DMS53 (cell line): ENCODE results near the gene FAM149A.
A peak's percentile ranks its signal among the peaks of the same experiment; 100 is the strongest.

Experiments used
- DNase-seq: peaks from one replicate; lab custom pipeline; 2025; lab: John Stamatoyannopoulos, UW

The FAM149A gene

DNA sequence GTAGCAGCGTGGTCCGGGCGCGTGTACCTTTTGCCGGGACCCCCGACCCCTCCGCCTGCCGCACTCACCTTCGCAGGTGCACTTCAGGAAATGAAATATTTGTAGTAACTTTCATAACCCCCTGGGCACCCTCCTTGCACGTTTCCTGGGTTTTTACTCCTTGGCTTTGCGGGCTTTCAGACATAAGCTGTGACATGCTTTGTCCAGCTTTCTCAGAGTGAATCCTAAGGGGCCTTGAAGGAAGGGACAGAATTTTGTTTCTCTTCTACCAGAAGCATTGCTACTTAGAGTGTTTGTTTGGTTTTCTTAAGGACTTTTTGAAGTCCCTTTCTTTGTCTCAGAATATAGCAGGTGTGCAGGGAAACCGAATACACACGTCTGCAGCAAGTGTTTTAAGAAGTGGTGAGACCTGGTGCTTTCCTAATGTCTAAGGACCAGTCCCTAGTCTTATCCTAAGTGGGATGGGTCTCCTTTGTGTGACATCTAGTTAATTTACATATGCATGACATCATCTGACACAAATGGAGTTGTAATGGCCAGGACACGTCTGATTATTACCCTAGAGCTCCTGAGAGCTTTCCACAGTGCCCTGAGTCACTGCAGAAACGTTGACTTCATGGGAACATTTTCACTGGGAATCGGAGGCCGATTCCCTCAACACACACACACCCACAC lies 1.3 kb downstream of the FAM149A start:
- DNase-seq, result peak; percentile 87

DNA sequence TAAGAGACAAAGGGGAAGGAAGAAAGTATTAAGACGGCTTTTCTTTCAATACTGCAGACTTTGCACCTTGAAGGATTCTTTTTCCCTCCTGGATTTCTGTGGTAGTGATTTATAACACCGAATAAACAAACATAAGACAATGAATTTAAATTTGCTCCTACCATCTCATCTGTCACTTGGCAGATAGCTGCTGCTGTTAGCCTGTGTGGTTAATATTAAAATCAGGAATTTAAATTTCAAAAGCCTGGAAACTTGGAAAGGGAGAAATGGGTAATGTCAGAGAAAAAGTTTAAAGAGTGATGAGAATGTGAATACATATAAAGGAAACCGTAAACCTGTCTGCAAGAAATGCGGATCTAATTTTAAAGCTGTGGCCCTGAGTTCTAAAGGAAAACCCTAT lies 3.4 kb downstream of the FAM149A start:
- no peak for DNase-seq

DNA sequence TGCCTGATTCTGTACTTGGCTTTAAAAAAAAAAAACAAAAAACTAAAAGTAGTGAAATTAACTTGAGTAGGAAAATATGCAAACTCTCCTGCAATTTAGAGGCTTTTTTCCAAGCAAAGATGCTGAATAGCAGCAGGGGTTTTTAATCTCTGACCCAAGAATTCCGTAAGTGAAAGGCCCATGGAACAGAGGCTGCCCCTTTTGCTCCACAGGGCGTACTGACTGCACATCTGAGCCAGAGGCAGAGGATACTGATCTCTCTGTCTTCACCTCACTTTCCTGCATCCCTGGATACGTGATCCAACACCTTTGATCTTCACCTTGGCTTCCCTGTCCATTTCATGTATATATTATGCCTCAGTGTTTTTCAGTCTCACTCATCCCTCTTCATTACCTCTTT lies 3.9 kb downstream of the FAM149A start:
- DNase-seq, result no peak

DNA sequence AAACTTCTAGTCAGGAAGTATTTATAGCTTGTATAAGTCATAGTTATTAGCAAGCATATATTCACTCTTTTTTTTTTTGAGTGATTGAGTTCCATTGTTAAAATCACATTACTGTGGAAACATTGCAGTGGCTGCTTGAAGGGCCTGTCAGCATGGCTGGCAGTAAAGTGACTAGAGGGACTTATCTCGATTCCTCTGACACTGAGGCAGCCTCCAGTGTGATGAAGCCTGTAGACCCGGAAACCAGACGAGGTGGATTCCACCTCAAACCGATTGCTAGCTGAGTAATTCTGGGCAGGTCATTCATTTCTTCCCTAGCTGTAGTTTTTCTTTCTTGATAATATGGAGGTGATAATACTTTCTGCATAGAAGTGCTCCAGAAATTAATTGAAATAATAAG lies 4.7 kb downstream of the FAM149A start:
- DNase-seq, result no peak

- no peak for DNase-seq
Measured at GRCh38 chr4:186116697-186117096, 12.2 kb downstream of the FAM149A start.

GRCh38 chr4:186118582-186118981 lies 14.1 kb downstream of the FAM149A start:
- no peak for DNase-seq

DNA sequence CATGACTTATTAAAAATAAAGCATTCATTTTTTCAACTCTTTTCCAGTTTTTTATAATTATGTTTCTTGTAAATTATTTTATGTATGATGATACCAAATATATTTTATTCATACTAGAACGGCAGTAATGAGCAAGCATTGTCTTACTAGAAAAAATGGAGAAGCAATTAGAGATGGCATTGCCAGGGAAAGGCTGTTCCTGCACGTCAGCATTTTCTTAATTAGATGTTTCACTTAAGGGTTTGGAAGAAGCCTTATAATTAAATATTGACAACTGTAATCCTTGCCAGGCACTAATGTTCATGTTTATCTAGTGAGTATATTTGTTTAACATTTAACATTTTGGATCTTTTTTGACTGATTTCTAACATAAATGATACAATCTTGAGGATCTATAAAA lies 16.6 kb downstream of the FAM149A start:
- no peak for DNase-seq

DNA sequence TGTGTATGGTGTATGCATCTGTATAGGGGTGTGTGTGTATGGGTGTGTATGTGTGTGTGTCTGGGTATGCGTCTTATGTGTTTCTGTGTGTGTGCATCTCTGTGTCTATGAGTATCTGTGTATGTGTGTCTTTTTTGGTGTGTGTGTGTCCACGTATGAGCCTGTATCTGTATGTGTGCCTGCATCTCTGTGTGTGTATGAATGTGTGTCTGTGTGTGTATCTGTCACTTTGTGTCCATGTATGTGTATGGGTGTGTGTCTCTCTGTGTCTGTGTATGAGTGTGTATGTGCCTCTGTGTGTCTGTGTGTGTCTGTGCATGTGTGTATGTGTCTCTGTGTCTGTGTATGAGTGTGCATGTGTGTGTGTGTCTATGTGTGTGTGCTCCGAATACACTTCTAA lies 24.3 kb downstream of the FAM149A start:
- DNase-seq, result no peak

GRCh38 chr4:186131935-186132334 lies 27.4 kb downstream of the FAM149A start:
- DNase-seq, result no peak

GRCh38 chr4:186132577-186133242 lies 28.2 kb downstream of the FAM149A start:
- DNase-seq, result no peak

DNA sequence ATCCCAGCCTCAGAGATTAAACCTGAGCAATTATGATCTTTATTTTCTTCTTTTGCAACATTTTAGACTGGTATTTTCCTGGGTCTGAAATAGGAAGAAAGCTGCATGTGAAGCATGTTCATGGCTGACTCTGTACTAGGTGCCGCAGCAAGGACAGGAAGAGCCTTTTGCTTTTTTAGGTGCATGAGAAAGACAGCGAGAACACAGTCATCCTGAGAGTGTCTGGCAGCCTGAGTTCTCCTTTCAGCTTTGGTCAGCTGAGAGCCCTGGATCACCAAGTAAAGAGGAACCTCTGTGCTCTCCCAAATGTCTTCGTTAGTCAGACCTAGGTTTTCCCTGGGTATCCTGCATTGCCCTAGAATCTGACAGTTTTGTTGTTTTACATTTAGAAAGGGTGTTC lies 29.8 kb downstream of the FAM149A start:
- no peak for DNase-seq

DNA sequence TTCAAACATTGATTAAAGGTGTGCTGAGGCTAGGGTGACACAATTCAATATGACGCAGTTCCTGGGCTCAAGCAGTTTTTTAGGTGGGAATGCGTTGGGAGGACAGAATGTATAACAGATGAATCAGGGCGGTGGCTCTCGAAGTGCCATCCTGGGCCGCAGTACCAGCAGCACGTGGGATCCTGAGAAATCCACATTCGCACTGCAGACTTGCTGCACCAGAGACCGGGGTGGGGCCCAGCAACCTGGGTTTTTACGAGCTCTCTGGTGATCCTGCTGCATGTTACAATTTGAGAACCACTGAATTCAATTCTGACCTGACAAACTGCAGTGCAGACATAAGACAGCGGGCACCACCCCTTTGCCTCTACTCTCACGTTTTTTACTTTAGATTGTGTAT lies 30.4 kb downstream of the FAM149A start:
- DNase-seq, result no peak

- DNase-seq, result peak; percentile 57
Measured at GRCh38 chr4:186137196-186137794, 32.8 kb downstream of the FAM149A start.

DNA sequence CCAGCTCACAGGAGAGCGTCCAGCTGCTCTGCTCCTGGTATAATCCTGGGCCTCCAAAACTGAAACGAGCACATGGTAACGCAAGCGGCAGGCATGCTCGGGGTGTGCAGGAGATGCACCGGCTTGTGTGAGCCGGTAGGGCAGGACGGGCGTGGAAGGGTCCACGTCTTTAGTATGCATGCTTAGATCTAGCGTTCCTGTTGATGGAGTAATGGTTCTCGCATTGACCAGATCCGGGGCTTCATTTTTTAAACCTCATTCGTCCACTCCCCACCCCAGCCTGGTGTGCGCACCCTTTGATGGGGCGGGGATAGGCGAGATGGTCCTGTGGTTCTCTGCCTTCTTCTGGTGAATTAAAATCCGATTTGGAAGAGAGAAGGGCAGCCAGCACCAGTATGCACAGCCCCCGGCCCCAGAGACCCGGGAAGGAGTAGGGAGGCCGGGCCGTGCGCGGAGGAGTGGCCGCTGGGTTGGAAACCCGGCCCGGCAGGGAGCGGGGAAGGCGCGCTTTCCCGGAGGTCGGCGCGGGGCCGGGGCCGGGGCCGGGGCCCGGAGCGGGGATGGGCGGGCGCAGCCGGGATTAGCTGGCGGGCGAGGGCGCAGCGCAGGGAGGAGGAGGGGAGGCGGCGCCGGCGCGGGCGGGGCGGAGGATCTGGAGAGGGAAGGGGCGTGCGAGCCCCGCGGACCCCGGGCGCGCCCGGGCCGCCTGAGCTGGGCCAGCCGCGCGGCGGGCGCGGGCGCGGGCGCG lies 39.9 kb downstream of the FAM149A start:
- DNase-seq, result no peak

- no peak for DNase-seq
Measured at GRCh38 chr4:186144946-186145569, 40.6 kb downstream of the FAM149A start.

DNA sequence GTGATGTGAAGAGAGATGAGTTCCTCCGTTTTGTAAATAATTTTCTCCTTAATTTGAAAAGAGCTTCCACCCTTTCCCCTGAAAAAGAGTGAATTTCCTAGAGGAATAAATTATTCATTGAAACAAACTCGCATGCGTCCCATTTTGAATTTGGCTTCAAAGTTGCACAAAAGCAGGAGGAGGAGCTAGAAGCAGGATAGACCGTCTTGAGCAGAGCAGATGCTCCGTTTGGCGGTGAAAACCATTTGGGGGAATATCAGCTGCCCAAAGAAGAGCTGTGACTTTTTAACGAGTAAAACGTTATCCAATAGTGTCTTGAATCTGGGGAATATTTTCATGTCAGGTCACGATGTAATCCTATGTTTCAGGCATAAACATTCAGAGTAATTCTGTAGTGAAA lies 42.0 kb downstream of the FAM149A start:
- no peak for DNase-seq

DNA sequence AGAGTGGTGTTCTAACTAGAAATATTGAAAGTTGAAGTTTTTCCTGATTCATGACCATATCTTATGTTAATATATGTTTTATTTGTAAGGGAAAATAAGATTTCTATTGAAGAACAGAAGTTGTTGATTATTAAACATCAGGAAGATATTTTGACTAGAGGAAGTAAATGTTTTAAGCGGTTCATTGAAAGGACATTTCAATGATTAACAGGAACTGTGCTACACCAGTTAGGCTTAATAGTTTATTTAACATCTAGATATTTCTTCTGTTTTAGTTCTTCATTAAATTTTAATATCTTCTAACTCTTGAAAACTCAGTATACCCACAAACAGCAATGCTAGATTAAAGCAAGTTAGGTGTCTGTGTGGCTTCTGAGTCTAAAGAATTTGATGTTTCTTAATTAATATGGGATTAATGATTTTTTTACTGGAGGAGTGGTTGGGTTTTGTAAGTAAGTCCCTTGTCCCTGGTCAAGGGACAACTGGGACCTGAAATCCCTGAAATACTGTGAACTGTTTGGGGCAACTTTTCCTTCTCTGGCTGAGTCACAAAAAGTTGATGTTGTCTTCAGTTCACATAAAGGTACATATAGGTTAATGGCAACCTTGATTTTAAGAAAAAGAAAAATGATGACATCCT lies 44.0 kb downstream of the FAM149A start:
- no peak for DNase-seq

- no peak for DNase-seq
Measured at GRCh38 chr4:186149872-186150271, 45.4 kb downstream of the FAM149A start.

GRCh38 chr4:186150926-186151325 lies 46.4 kb downstream of the FAM149A start:
- no peak for DNase-seq

DNA sequence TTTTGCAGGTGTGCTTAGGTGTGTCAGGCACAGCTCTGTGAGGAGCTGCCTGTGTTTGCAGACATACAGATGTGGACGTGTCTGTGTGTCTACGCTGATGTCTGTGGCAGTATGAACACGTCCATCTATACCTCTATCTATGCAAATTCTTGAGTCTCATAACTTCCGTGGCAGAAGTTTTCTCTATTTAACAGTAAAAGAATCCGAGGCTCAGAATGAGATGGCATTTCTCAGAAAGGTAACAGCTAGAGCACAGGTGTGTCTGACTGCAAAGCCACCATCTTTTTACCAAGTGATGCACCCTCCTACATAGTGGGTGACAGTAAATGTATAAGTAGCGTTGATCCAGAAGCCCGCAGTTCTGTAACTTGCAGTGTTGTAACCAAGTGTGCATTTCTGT lies 47.0 kb downstream of the FAM149A start:
- DNase-seq, result no peak

GRCh38 chr4:186158021-186158813 lies 53.7 kb downstream of the FAM149A start:
- DNase-seq, result no peak
